LoVo (cell line): Measurements from ENCODE around the gene RAMP1.

Experiments used
- DNase-seq: peaks from one replicate; pipeline ENCODE4 v3.0.0-alpha.2; 2016; ENCODE audit warnings: low spot score

The RAMP1 gene

DNA sequence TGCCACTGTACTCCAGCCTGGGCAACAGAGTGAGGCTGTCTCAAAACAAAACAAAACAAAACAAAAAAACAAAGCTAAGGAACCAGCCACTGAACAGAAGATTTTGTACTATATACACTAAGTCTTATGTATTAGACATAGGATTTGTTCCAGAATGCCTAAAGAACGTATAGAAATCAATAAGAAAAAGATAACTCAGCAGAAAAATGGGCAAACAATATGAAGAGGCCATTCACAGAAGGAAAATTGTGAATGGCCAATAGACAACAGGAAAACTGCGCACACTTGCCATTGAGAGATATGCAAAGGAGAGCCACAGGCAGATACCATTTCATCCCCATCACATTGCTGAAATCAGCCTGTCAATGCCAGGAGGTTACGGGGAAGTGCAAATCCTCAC, 92.5 kb downstream of the RAMP1 start:
- no peak for DNase-seq

DNA sequence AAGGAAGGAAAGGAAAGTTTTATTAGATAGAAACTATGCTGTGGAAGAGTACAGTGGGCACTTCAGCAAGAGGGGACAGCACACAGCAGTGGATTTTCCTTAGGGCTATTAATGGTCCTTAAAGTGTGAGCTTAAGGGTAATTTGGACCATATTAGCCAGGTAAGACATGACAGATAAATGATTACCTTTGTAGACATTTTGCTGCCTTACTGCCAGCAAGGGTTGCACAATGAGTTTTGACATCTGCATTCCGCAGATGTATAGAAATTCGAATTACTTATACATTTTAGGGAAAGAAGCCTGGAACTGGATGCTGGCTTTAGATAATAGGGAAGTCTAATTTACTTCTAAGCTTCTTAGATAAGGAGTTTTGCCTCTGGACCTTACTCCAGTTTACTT, 93.4 kb downstream of the RAMP1 start:
- DNase-seq: no peak

DNA sequence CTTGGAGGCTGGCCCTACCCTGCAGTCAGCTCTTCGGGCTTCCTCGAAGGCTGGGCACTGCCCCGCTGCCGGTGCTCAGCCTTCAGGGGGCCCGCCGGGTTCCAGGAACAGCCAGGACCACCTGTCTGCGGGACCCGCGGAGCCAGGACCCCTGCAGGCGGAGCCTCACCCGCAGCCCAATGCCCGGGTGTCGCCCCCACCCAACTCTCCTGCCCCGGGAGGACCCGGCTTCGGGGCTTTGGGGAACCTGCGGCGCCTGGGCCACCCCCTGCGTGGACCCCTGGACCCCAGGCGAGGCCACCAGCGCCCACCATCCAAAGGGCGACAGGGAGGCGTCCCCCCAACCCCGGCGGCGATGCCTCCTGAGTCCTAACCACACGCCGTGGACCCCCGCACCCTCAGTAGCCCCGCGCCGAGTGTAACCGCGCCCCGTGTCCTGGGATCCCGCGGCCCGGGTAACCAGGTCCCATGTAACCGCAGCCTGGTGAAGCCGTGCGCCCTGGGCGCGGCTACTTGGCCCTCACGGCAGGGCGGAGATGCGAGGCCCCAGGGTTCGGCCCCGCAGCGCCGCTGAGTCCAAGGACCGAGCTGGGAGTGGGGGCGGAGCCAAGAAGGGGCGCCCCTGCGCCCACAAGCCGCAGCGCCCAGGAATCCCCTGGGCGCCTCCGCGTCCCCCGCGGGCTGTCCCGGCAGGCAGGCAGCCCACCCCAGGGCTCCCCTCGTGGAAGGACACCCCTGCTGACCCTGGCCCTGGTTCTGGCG, 96.4 kb downstream of the RAMP1 start:
- no peak for DNase-seq

DNA sequence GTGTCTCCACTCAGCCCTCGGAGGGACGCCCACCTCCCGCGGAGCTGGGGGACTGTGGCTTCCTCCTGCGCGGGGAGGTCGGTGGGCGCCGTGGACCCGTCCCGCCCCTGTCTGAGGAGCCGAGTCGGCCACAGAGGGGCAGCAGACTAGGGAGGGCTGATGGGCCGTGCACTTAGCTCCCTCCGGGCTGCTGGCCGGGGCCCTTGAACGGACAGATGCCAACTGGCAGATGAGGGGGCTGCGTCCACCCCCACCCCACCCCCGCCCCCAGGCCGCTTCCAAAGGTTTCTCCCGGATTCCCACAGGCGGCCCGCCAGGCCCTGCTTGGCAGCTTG, 96.9 kb downstream of the RAMP1 start:
- no peak for DNase-seq

DNA sequence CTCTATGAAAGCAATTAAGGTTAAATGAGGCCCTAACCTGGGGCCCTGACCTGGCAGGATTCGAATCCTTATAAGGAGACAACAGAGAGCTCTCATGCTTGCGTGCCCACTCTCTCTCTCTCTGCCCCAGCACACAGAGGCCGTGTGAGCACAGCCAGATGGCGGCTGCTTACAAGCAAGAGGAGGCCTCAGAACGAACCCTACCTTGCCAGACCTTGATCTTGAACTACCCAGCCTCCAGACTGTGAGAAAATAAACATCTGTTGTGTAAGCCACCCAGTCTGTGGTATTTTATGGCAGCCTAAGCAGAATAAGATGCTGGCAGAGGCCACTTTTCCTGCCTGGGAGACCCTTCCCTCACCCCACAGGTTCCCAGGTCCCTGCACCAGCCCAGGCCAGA, 102.2 kb downstream of the RAMP1 start:
- no peak for DNase-seq
